ENCODE results near the gene ADORA2A.

- TF ChIP-seq, protein P1, sequence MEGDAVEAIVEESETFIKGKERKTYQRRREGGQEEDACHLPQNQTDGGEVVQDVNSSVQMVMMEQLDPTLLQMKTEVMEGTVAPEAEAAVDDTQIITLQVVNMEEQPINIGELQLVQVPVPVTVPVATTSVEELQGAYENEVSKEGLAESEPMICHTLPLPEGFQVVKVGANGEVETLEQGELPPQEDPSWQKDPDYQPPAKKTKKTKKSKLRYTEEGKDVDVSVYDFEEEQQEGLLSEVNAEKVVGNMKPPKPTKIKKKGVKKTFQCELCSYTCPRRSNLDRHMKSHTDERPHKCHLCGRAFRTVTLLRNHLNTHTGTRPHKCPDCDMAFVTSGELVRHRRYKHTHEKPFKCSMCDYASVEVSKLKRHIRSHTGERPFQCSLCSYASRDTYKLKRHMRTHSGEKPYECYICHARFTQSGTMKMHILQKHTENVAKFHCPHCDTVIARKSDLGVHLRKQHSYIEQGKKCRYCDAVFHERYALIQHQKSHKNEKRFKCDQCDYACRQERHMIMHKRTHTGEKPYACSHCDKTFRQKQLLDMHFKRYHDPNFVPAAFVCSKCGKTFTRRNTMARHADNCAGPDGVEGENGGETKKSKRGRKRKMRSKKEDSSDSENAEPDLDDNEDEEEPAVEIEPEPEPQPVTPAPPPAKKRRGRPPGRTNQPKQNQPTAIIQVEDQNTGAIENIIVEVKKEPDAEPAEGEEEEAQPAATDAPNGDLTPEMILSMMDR (IDR thresholded peaks at IDR 0.05): no peak
- no peak for TF ChIP-seq POLR2A (IDR thresholded peaks at IDR 0.05)
These were observed 16.0 kb upstream of the ADORA2A start for GRCh38 chr22:24411256-24412004.
